ENCODE results near the gene ELOVL2. TPM values are rescaled to one million over a fixed set of nuclear protein-coding genes. Genes with fewer than 3 reads are reported as not detected.
"Not testable (repeated sequence)": the region's sequence is repeated elsewhere in the genome, so short reads cannot be mapped to it uniquely, and the experiment has no call there.

ELOVL2 gene
- total RNA-seq, 1 donor, result not detected

- H3K4me3 ChIP-seq (ENCODE audit: low read length), result no peak overlapping the region
- H3K9me3 ChIP-seq (ENCODE audit: low read depth, low read length), result no peaks in the 10 kb centered on the region
- H3K4me1 ChIP-seq (ENCODE audit: insufficient read depth, low read length), result no peaks in the 10 kb centered on the region
Measured at GRCh38 chr6:10995114-10995707, 48.9 kb downstream of the ELOVL2 start.

GRCh38 chr6:10993896-10994295, 50.2 kb downstream of the ELOVL2 start:
- Histone ChIP-seq H3K27me3 (ENCODE audit: insufficient read depth, low read length) (no peaks in the 10 kb centered on the region), H3K9me3 (ENCODE audit: low read depth, low read length) (no peaks in the 10 kb centered on the region), H3K4me1 (ENCODE audit: insufficient read depth, low read length) (no peaks in the 10 kb centered on the region), H3K4me3 (ENCODE audit: low read length) (no peak overlapping the region)

More at GRCh38 chr6:10995114-10995707, 48.9 kb downstream of the ELOVL2 start:
- H3K27me3 ChIP-seq (ENCODE audit: insufficient read depth, low read length), result no peaks in the 10 kb centered on the region

GRCh38 chr6:10991115-10991514, 53.0 kb downstream of the ELOVL2 start:
- no peaks in the 10 kb centered on the region for H3K9me3 ChIP-seq (ENCODE audit: low read depth, low read length)

GRCh38 chr6:10989587-10989986, 54.5 kb downstream of the ELOVL2 start:
- H3K4me1 ChIP-seq (ENCODE audit: insufficient read depth, low read length), result no peaks in the 10 kb centered on the region
- no peak overlapping the region for H3K4me3 ChIP-seq (ENCODE audit: low read length)
- no peaks in the 10 kb centered on the region for H3K27me3 ChIP-seq (ENCODE audit: insufficient read depth, low read length)
- H3K9me3 ChIP-seq (ENCODE audit: low read depth, low read length), result no peaks in the 10 kb centered on the region

More at GRCh38 chr6:10991115-10991514, 53.0 kb downstream of the ELOVL2 start:
- H3K4me3 ChIP-seq (ENCODE audit: low read length), result no peak overlapping the region
- H3K4me1 ChIP-seq (ENCODE audit: insufficient read depth, low read length), result no peaks in the 10 kb centered on the region
- H3K27me3 ChIP-seq (ENCODE audit: insufficient read depth, low read length), result no peaks in the 10 kb centered on the region

- not testable (repeated sequence) for H3K4me1 ChIP-seq (ENCODE audit: insufficient read depth, low read length); H3K9me3 ChIP-seq (ENCODE audit: low read depth, low read length); H3K27me3 ChIP-seq (ENCODE audit: insufficient read depth, low read length); H3K4me3 ChIP-seq (ENCODE audit: low read length)
Measured at GRCh38 chr6:10984959-10985358, 59.1 kb downstream of the ELOVL2 start.

GRCh38 chr6:10981409-10981808, 62.7 kb downstream of the ELOVL2 start:
- Histone ChIP-seq H3K4me1 (ENCODE audit: insufficient read depth, low read length) (no peaks in the 10 kb centered on the region), H3K4me3 (ENCODE audit: low read length) (no peak overlapping the region), H3K9me3 (ENCODE audit: low read depth, low read length) (no peaks in the 10 kb centered on the region), H3K27me3 (ENCODE audit: insufficient read depth, low read length) (no peaks in the 10 kb centered on the region)

GRCh38 chr6:10979603-10980002, 64.5 kb downstream of the ELOVL2 start:
- Histone ChIP-seq H3K27me3 (ENCODE audit: insufficient read depth, low read length) (no peaks in the 10 kb centered on the region), H3K4me1 (ENCODE audit: insufficient read depth, low read length) (no peaks in the 10 kb centered on the region), H3K9me3 (ENCODE audit: low read depth, low read length) (no peaks in the 10 kb centered on the region), H3K4me3 (ENCODE audit: low read length) (no peak overlapping the region)

- no peaks in the 10 kb centered on the region for H3K9me3 ChIP-seq (ENCODE audit: low read depth, low read length)
- no peak overlapping the region for H3K4me3 ChIP-seq (ENCODE audit: low read length)
- no peaks in the 10 kb centered on the region for H3K4me1 ChIP-seq (ENCODE audit: insufficient read depth, low read length)
- H3K27me3 ChIP-seq (ENCODE audit: insufficient read depth, low read length), result no peaks in the 10 kb centered on the region
Measured at GRCh38 chr6:10977231-10977968, 66.7 kb downstream of the ELOVL2 start.

- H3K27me3 ChIP-seq (ENCODE audit: insufficient read depth, low read length), result no peaks in the 10 kb centered on the region
- no peak overlapping the region for H3K4me3 ChIP-seq (ENCODE audit: low read length)
- H3K9me3 ChIP-seq (ENCODE audit: low read depth, low read length), result no peaks in the 10 kb centered on the region
- H3K4me1 ChIP-seq (ENCODE audit: insufficient read depth, low read length), result no peaks in the 10 kb centered on the region
Measured at GRCh38 chr6:10976571-10976970, 67.5 kb downstream of the ELOVL2 start.

- no peaks in the 10 kb centered on the region for H3K4me1 ChIP-seq (ENCODE audit: insufficient read depth, low read length)
- no peaks in the 10 kb centered on the region for H3K27me3 ChIP-seq (ENCODE audit: insufficient read depth, low read length)
- no peaks in the 10 kb centered on the region for H3K9me3 ChIP-seq (ENCODE audit: low read depth, low read length)
- no peak overlapping the region for H3K4me3 ChIP-seq (ENCODE audit: low read length)
Measured at GRCh38 chr6:10972196-10972595, 71.9 kb downstream of the ELOVL2 start.

GRCh38 chr6:10970731-10971130, 73.4 kb downstream of the ELOVL2 start:
- Histone ChIP-seq H3K4me1 (ENCODE audit: insufficient read depth, low read length) (no peaks in the 10 kb centered on the region), H3K4me3 (ENCODE audit: low read length) (no peak overlapping the region), H3K27me3 (ENCODE audit: insufficient read depth, low read length) (no peaks in the 10 kb centered on the region), H3K9me3 (ENCODE audit: low read depth, low read length) (peaks cover 5% of the 10 kb centered on the region)

GRCh38 chr6:10968776-10969175, 75.3 kb downstream of the ELOVL2 start:
- H3K9me3 ChIP-seq (ENCODE audit: low read depth, low read length), result peaks cover 5% of the 10 kb centered on the region
- H3K4me1 ChIP-seq (ENCODE audit: insufficient read depth, low read length), result no peaks in the 10 kb centered on the region
- no peak overlapping the region for H3K4me3 ChIP-seq (ENCODE audit: low read length)
- no peaks in the 10 kb centered on the region for H3K27me3 ChIP-seq (ENCODE audit: insufficient read depth, low read length)

GRCh38 chr6:10964684-10965083, 79.4 kb downstream of the ELOVL2 start:
- Histone ChIP-seq H3K4me1 (ENCODE audit: insufficient read depth, low read length) (no peaks in the 10 kb centered on the region), H3K27me3 (ENCODE audit: insufficient read depth, low read length) (no peaks in the 10 kb centered on the region), H3K4me3 (ENCODE audit: low read length) (no peak overlapping the region), H3K9me3 (ENCODE audit: low read depth, low read length) (peaks cover 5% of the 10 kb centered on the region)

GRCh38 chr6:10963113-10963512, 81.0 kb downstream of the ELOVL2 start:
- H3K4me3 ChIP-seq (ENCODE audit: low read length), result no peak overlapping the region
- peaks cover 5% of the 10 kb centered on the region for H3K9me3 ChIP-seq (ENCODE audit: low read depth, low read length)
- no peaks in the 10 kb centered on the region for H3K27me3 ChIP-seq (ENCODE audit: insufficient read depth, low read length)
- no peaks in the 10 kb centered on the region for H3K4me1 ChIP-seq (ENCODE audit: insufficient read depth, low read length)

- Histone ChIP-seq H3K9me3 (ENCODE audit: low read depth, low read length) (peaks cover 5% of the 10 kb centered on the region), H3K4me3 (ENCODE audit: low read length) (no peak overlapping the region), H3K27me3 (ENCODE audit: insufficient read depth, low read length) (no peaks in the 10 kb centered on the region), H3K4me1 (ENCODE audit: insufficient read depth, low read length) (no peaks in the 10 kb centered on the region)
Measured at GRCh38 chr6:10962673-10963072, 81.4 kb downstream of the ELOVL2 start.

- no peaks in the 10 kb centered on the region for H3K27me3 ChIP-seq (ENCODE audit: insufficient read depth, low read length)
- H3K4me1 ChIP-seq (ENCODE audit: insufficient read depth, low read length), result no peaks in the 10 kb centered on the region
- no peak overlapping the region for H3K4me3 ChIP-seq (ENCODE audit: low read length)
- peaks cover 5% of the 10 kb centered on the region for H3K9me3 ChIP-seq (ENCODE audit: low read depth, low read length)
Measured at GRCh38 chr6:10961837-10962236, 82.3 kb downstream of the ELOVL2 start.

All from mononuclear cell (primary cell).